ENCODE data around the gene ARHGAP6. TPM values are rescaled to one million over a fixed set of nuclear protein-coding genes. Genes with fewer than 3 reads are reported as not detected.

The ARHGAP6 gene
- total RNA-seq, 4 donors from 2014 or later = 17.2 to 47.0 (median 21.6) TPM

DNA sequence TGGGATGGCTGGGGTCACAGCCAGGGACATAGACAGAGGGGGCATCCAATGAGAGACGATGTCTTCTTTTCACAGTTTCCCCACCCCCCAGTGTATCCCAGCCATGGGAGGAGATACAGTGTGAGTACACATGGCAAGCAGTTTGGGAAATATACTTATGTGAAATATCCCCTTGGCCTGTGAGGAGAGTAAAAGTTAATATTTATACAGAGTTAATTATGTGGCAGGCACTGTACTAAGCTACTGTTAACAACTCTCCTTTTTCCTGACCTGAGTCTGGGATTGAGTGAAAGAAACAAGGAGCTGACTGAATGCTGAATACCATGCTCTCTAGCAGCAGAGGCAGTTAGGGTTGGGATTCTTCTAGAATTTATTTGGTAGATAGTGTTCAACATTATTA, 519.3 kb downstream of the ARHGAP6 start:
- no peaks in the 10 kb centered on the region for H3K4me1 ChIP-seq
- no peak for DNase-seq
- H3K4me3 ChIP-seq = no peak overlapping the region
- intact Hi-C loops (cut with DNase I; ENCODE audit: low total_unique reads) = no loop called here
- H3K36me3 ChIP-seq = no peaks in the 10 kb centered on the region
- no peak overlapping the region for H3K27ac ChIP-seq
- TF ChIP-seq, protein P1, sequence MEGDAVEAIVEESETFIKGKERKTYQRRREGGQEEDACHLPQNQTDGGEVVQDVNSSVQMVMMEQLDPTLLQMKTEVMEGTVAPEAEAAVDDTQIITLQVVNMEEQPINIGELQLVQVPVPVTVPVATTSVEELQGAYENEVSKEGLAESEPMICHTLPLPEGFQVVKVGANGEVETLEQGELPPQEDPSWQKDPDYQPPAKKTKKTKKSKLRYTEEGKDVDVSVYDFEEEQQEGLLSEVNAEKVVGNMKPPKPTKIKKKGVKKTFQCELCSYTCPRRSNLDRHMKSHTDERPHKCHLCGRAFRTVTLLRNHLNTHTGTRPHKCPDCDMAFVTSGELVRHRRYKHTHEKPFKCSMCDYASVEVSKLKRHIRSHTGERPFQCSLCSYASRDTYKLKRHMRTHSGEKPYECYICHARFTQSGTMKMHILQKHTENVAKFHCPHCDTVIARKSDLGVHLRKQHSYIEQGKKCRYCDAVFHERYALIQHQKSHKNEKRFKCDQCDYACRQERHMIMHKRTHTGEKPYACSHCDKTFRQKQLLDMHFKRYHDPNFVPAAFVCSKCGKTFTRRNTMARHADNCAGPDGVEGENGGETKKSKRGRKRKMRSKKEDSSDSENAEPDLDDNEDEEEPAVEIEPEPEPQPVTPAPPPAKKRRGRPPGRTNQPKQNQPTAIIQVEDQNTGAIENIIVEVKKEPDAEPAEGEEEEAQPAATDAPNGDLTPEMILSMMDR (IDR thresholded peaks at IDR 0.05) = no peak
- no peak for TF ChIP-seq POLR2A (IDR thresholded peaks at IDR 0.05)
- H3K9me3 ChIP-seq = no peaks in the 10 kb centered on the region
- no peaks in the 10 kb centered on the region for H3K27me3 ChIP-seq

DNA sequence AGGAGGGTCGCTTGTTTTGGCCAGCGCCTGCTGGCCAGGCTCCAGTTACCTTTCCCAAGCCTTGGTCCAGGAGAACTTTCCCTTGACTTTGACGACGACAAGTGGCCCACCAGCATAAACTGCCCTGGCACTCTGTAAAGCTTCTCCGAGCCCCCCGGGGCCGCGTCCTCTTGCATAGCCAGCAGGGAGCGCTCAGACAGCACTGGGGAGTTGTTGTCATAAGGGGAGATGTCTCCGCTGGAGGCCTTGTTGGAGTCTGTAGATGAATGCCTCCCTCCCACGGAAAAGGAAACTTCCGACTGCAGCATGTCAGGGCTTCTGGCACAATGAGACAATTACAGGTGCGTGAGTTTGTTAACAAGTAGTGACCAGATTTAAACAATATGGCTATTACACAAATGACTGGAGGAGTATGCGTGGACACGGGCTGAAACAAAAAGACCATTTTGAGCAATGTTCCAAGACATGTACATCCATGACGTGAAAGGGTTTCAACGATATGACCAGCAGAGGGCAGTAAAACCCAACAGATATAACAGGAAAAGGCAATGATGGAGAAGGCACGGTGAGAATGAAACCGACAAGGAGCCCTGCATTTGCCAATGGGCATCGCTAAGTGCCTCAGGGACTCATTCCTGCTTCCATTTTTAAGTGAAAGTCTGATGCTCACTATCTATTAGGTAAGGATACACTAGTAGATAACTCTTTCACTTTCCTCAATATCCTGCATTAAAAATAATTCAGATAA, 521.6 kb downstream of the ARHGAP6 start:
- intact Hi-C loops (cut with DNase I; ENCODE audit: low total_unique reads) = no loop called here
- TF ChIP-seq, protein P1 (IDR thresholded peaks at IDR 0.05) = peak; percentile 51 to 73 (median 64)
- no peak for TF ChIP-seq POLR2A (IDR thresholded peaks at IDR 0.05)
- Histone ChIP-seq H3K4me1 (no peaks in the 10 kb centered on the region), H3K4me3 (no peak overlapping the region), H3K9me3 (no peaks in the 10 kb centered on the region), H3K36me3 (no peaks in the 10 kb centered on the region), H3K27me3 (no peaks in the 10 kb centered on the region), H3K27ac (no peak overlapping the region)
- peak; percentile 29 to 72 for DNase-seq

DNA sequence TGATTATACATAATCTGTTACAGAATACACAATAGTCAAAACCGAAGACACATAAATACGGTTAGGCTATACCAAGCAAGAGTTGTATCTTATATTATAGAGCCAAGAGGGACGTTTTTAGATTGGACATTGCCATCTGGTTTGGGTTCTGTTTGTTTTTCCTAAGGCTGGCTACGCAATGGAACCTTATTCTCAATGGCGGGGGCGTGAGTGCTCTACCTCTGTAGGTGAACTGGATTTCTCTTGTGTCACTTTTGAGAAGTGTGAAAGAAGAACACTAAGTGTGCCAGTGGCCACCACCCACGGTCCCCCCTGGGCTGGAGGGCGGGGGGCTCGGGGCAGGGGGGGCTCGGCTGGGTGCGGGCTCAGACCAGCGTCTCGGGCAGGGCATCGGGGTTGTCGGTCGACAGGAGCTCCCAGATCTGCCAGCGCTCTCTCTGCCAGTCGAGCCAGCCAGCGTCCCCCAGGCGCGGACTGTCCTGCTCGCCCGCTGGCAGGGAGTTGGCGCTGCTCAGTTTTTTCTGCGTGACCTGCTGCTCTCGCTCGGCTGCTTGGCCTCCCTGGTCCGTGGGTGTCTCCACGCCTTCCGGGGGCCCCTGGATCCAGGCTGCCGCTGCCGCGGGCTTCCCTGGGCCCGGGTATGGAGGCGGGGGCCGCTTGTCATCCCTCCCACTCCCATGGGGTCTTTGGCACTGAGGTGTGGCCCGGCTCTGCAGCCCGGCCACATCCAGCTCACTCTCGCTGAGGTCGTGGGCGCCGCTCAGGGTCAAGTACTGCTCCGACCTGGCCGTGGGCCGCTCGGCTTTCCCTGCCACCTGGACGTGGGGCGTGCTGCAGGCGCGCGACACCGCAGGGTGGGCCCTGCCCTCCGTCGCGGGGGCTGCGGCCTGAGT, 527.0 kb downstream of the ARHGAP6 start:
- H3K4me3 ChIP-seq = no peak overlapping the region
- intact Hi-C loops (cut with DNase I; ENCODE audit: low total_unique reads) = no loop called here

GRCh38 chrX:11137543-11138139, 528.1 kb downstream of the ARHGAP6 start:
- Histone ChIP-seq H3K27me3 (no peaks in the 10 kb centered on the region), H3K9me3 (no peaks in the 10 kb centered on the region), H3K4me1 (no peaks in the 10 kb centered on the region), H3K36me3 (no peaks in the 10 kb centered on the region), H3K4me3 (no peak overlapping the region), H3K27ac (no peak overlapping the region)
- intact Hi-C loops (cut with DNase I; ENCODE audit: low total_unique reads) = no loop called here
- TF ChIP-seq POLR2A (IDR thresholded peaks at IDR 0.05) = no peak
- TF ChIP-seq, protein P1 (IDR thresholded peaks at IDR 0.05) = peak; percentile 49 to 67 (median 60)
- no peak for DNase-seq

More for the DNA sequence above, 527.0 kb downstream of the ARHGAP6 start:
- Histone ChIP-seq H3K4me1 (no peaks in the 10 kb centered on the region), H3K27ac (no peak overlapping the region), H3K9me3 (no peaks in the 10 kb centered on the region), H3K27me3 (no peaks in the 10 kb centered on the region), H3K36me3 (no peaks in the 10 kb centered on the region)
- TF ChIP-seq POLR2A (IDR thresholded peaks at IDR 0.05) = no peak
- TF ChIP-seq, protein P1 (IDR thresholded peaks at IDR 0.05) = no peak
- no peak for DNase-seq

Data from uterus (tissue), 4 donors.